Fibroblast of lung (primary cell): ENCODE data around the gene TBC1D25. TPM values are rescaled to one million over a fixed set of nuclear protein-coding genes. Genes with fewer than 3 reads are reported as not detected.

ENCODE experiments used
- DNase-seq, 2 donors: peaks; one replicate each; pipeline versions ENCODE4 v3.0.0 to v3.0.0-alpha.2; 2010; ENCODE audit warnings: low read depth in 2 of 2
- H2AFZ ChIP-seq: 2 replicates; pipeline ENCODE4 v1.5.1; 2012; ENCODE audit warnings: low read length, control low read depth, inconsistent platforms
- H3K27ac ChIP-seq: 2 replicates; pipeline ENCODE4 v1.5.1; 2011; ENCODE audit warnings: low read length, control low read depth; ENCODE audit not compliant: insufficient read depth
- H3K27me3 ChIP-seq: 2 replicates; pipeline ENCODE4 v1.5.1; 2011; ENCODE audit warnings: mild to moderate bottlenecking, low read length; ENCODE audit not compliant: control insufficient read depth, insufficient read depth
- H3K36me3 ChIP-seq: 2 replicates; pipeline ENCODE4 v1.5.1; 2011; ENCODE audit warnings: low read length; ENCODE audit not compliant: control insufficient read depth, insufficient read depth
- H3K4me1 ChIP-seq: 2 replicates; pipeline ENCODE4 v1.5.1; 2011; ENCODE audit warnings: low read length; ENCODE audit not compliant: control insufficient read depth, insufficient read depth; ENCODE audit errors: extremely low read depth
- H3K4me2 ChIP-seq: 2 replicates; pipeline ENCODE4 v1.5.1; 2011; ENCODE audit warnings: low read length, control low read depth; ENCODE audit not compliant: insufficient read depth; ENCODE audit errors: extremely low read depth
- H3K4me3 ChIP-seq, 4 experiments: fragments of 200-600 bp in 1 of 4; sonication (generic) in 1 of 4; replicated peaks in 1 of 4; 2 replicates each; pipeline ENCODE4 v1.5.1; 2011 to 2016; ENCODE audit warnings: low read length in 4 of 4, low read depth in 3 of 4, mild to moderate bottlenecking in 3 of 4, control low read depth in 2 of 4, inconsistent platforms in 1 of 4, mixed read lengths in 1 of 4; ENCODE audit not compliant: insufficient read depth in 1 of 4; ENCODE audit errors: control extremely low read depth in 1 of 4
- H3K79me2 ChIP-seq: 2 replicates; pipeline ENCODE4 v1.5.1; 2012; ENCODE audit warnings: mild to moderate bottlenecking, low read length, inconsistent platforms; ENCODE audit not compliant: control insufficient read depth, insufficient read depth
- H3K9ac ChIP-seq: 2 replicates; pipeline ENCODE4 v1.5.1; 2011; ENCODE audit warnings: mild to moderate bottlenecking, low read length, control low read depth; ENCODE audit not compliant: insufficient read depth
- H3K9me3 ChIP-seq: 2 replicates; pipeline ENCODE4 v1.5.1; 2012; ENCODE audit warnings: low read depth, low read length; ENCODE audit not compliant: control insufficient read depth, insufficient read depth
- H4K20me1 ChIP-seq: 2 replicates; pipeline ENCODE4 v1.5.1; 2011; ENCODE audit warnings: low read length; ENCODE audit not compliant: control insufficient read depth, insufficient read depth; ENCODE audit errors: extremely low read depth
- CTCF ChIP-seq, 2 donors: IDR thresholded peaks in 1 of 2; conservative IDR thresholded peaks in 1 of 2; 1 replicate in 1 of 2; 2 replicates in 1 of 2; pipeline ENCODE4 v1.5.1; 2011 to 2012; ENCODE audit warnings: low read length in 2 of 2, control low read depth in 1 of 2, inconsistent platforms in 1 of 2, low read depth in 1 of 2, mild to moderate bottlenecking in 1 of 2
- EZH2 ChIP-seq: IDR thresholded peaks from 2 replicates; pipeline ENCODE4 v1.5.1; 2012; ENCODE audit warnings: low read length, control low read depth, mild to moderate bottlenecking; ENCODE audit errors: missing control alignments
- polyA plus RNA-seq, 2 donors: library from polyadenylated mRNA; depleted of rRNA in 1 of 2; stranded (reverse) in 1 of 2; unstranded in 1 of 2; fragments of >200 nt; gene quantifications; 2 replicates each; pipeline ENCODE4 v1.2.1, GENCODE V29; 2011 to 2012; ENCODE audit warnings: missing spikeins in 1 of 2
- total RNA-seq: library from RNA; depleted of rRNA; stranded (reverse); fragments of >200 nt; gene quantifications from 2 replicates; pipeline ENCODE4 v1.2.1, GENCODE V29; 2014

Gene TBC1D25
- total and polyA plus RNA-seq, 2 donors (not counting 1 experiment from before 2014, with no cell fraction given) = 5.1 to 8.5 TPM

GRCh38 chrX:48606091-48606490, 66.6 kb downstream of the TBC1D25 start:
- H2AFZ ChIP-seq = no peak overlapping the region
- no peaks in the 10 kb centered on the region for H3K9me3 ChIP-seq
- no peak overlapping the region for H3K27ac ChIP-seq
- TF ChIP-seq EZH2 = no peak
- no peak for TF ChIP-seq CTCF (conservative IDR thresholded peaks at IDR 0.05 in 1 of 2, IDR thresholded peaks at IDR 0.05 in 1 of 2; ENCODE audit: low read depth in 1 of 2, low read length in 2 of 2)
- H4K20me1 ChIP-seq = no peaks in the 10 kb centered on the region
- no peaks in the 10 kb centered on the region for H3K27me3 ChIP-seq
- no peak overlapping the region for H3K9ac ChIP-seq
- no peaks in the 10 kb centered on the region for H3K79me2 ChIP-seq
- DNase-seq = no peak
- no peak overlapping the region for H3K4me3 ChIP-seq
- no peaks in the 10 kb centered on the region for H3K36me3 ChIP-seq
- no peak overlapping the region for H3K4me2 ChIP-seq
- no peaks in the 10 kb centered on the region for H3K4me1 ChIP-seq

- Histone ChIP-seq H3K9me3 (no peaks in the 10 kb centered on the region), H3K4me3 (no peak overlapping the region), H3K9ac (no peak overlapping the region), H2AFZ (no peak overlapping the region), H3K4me2 (no peak overlapping the region), H4K20me1 (no peaks in the 10 kb centered on the region), H3K4me1 (no peaks in the 10 kb centered on the region), H3K36me3 (no peaks in the 10 kb centered on the region), H3K79me2 (no peaks in the 10 kb centered on the region), H3K27me3 (no peaks in the 10 kb centered on the region), H3K27ac (no peak overlapping the region)
- DNase-seq = no peak
- no peak for TF ChIP-seq EZH2
- no peak for TF ChIP-seq CTCF (conservative IDR thresholded peaks at IDR 0.05 in 1 of 2, IDR thresholded peaks at IDR 0.05 in 1 of 2; ENCODE audit: low read depth in 1 of 2, low read length in 2 of 2)
Measured at GRCh38 chrX:48611703-48612102, 72.2 kb downstream of the TBC1D25 start.

Other genes with a start within 250 kb of the TBC1D25 start
- gene SSX3, start 183.0 kb upstream of the TBC1D25 start, total RNA-seq = not detected in 2 replicates
- not detected in 2 replicates for gene SSX3, start 183.0 kb upstream of the TBC1D25 start, polyA plus RNA-seq
- gene SSX4, start 156.2 kb upstream of the TBC1D25 start, total RNA-seq = not detected in 2 replicates
- not detected in 2 replicates for gene SSX4, start 156.2 kb upstream of the TBC1D25 start, polyA plus RNA-seq
- gene SSX4B, start 127.8 kb upstream of the TBC1D25 start, total RNA-seq = not detected in 2 replicates
- gene SSX4B, start 127.8 kb upstream of the TBC1D25 start, polyA plus RNA-seq = not detected in 2 replicates
- 21.5 and 21.8 TPM in 2 replicates for gene SLC38A5, start 69.5 kb upstream of the TBC1D25 start, total RNA-seq
- 8.3 and 35.0 TPM in 2 replicates for gene SLC38A5, start 69.5 kb upstream of the TBC1D25 start, polyA plus RNA-seq
- 22.6 and 29.4 TPM in 2 replicates for gene FTSJ1, start 63.5 kb upstream of the TBC1D25 start, total RNA-seq
- gene FTSJ1, start 63.5 kb upstream of the TBC1D25 start, polyA plus RNA-seq = 30.2 and 38.0 TPM in 2 replicates
- 6.2 and 11.4 TPM in 2 replicates for gene PORCN, start 30.7 kb upstream of the TBC1D25 start, total RNA-seq
- 5.4 and 6.0 TPM in 2 replicates for gene PORCN, start 30.7 kb upstream of the TBC1D25 start, polyA plus RNA-seq
- gene EBP, start 17.9 kb upstream of the TBC1D25 start, total RNA-seq = 30.8 and 93.5 TPM in 2 replicates
- gene EBP, start 17.9 kb upstream of the TBC1D25 start, polyA plus RNA-seq = 61.0 and 68.2 TPM in 2 replicates
- 39.8 and 52.7 TPM in 2 replicates for gene RBM3, start 34.8 kb downstream of the TBC1D25 start, total RNA-seq
- 422 and 464 TPM in 2 replicates for gene RBM3, start 34.8 kb downstream of the TBC1D25 start, polyA plus RNA-seq
- gene WDR13, start 57.8 kb downstream of the TBC1D25 start, total RNA-seq = 98.4 and 99.7 TPM in 2 replicates
- gene WDR13, start 57.8 kb downstream of the TBC1D25 start, polyA plus RNA-seq = 41.2 and 47.4 TPM in 2 replicates
- gene WAS, start 144.1 kb downstream of the TBC1D25 start, total RNA-seq = under 0.01 and 0.17 TPM in 2 replicates
- 0.07 and 0.09 TPM in 2 replicates for gene WAS, start 144.1 kb downstream of the TBC1D25 start, polyA plus RNA-seq
- 0.51 and 1.5 TPM in 2 replicates for gene SUV39H1, start 157.0 kb downstream of the TBC1D25 start, total RNA-seq
- gene SUV39H1, start 157.0 kb downstream of the TBC1D25 start, polyA plus RNA-seq = 2.8 and 10.3 TPM in 2 replicates
- not detected in 2 replicates for gene GLOD5, start 222.0 kb downstream of the TBC1D25 start, total RNA-seq
- gene GLOD5, start 222.0 kb downstream of the TBC1D25 start, polyA plus RNA-seq = not detected in 2 replicates
- gene GATA1, start 246.9 kb downstream of the TBC1D25 start, total RNA-seq = not detected in 2 replicates
- 0.07 TPM in 1 of 2 replicates, not detected in the other for gene GATA1, start 246.9 kb downstream of the TBC1D25 start, polyA plus RNA-seq